Activated CD8-positive, alpha-beta memory T cell treated with anti-CD3 and anti-CD28 coated beads for 24 hours (primary cell): Measurements from ENCODE around the gene NR2C2.
"Not testable (repeated sequence)": the region's sequence is repeated elsewhere in the genome, so short reads cannot be mapped to it uniquely, and the experiment has no call there.

Source experiments
- DNase-seq: peaks from one replicate; pipeline ENCODE4 v3.0.0-alpha.2; 2020

Gene NR2C2

DNA sequence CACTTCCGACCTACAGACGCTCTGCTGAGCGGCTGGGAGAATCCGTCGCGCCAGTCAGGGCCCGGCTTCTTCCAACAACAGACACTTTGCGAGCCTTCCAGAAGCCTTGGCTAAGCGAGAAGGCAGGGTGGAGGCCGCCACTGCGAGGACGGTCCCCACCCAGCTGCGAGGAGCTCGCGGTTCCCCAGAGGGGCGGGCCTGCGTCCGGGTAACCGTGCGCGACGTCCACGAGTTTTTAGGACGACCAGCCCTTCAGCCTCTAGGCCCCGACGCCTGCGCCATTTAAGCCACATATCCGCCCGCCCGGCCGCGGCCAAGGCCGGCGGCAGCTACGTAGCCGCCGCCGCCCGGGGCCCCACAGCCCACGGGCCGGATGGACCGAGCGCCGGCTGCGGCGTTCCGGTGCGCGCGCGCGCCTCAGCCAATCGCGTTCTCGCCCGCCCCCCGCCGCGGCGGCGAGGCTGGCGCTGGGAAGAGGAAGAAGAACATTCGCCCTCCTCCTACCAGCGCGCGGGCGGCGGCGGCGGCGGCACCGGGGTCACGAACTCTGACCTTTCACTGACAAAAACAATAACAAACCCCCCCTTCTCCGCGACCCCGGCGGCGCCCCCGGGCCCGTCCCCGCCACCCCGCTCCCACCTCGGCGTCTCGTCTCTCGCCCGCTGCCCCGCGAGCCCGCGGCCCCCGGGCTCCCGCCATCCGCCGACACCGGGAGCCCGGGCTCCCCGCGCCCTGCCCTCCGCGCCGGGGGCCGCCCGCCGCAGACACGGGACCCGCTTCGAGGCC, at the start of gene NR2C2:
Gene NR2C2 (plus strand): TSS at position 484 of the 786 bp plus-strand sequence. CDS start 56,332 bp downstream, outside the sequence.
- peak; percentile 93 for DNase-seq

DNA sequence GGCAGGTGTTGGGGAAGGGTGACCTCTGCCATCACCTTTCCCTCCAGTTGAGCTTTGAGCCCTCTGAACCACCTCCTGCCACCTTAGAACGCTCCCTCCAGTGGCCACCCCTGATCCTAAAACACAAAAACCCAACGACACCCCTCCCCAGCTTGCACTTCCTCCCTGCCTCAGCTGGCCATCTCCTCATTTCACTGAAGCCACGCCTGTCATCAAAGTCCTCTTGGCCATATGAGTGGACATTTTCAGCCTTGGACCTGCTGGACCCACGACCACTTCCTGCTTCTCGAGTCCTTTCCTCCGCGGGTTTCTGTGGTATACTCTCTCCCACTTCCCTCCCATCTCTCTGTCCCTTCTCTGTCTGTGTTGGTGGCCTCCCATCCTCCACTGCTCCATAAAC, 48.5 kb upstream of the NR2C2 start:
- no peak for DNase-seq

DNA sequence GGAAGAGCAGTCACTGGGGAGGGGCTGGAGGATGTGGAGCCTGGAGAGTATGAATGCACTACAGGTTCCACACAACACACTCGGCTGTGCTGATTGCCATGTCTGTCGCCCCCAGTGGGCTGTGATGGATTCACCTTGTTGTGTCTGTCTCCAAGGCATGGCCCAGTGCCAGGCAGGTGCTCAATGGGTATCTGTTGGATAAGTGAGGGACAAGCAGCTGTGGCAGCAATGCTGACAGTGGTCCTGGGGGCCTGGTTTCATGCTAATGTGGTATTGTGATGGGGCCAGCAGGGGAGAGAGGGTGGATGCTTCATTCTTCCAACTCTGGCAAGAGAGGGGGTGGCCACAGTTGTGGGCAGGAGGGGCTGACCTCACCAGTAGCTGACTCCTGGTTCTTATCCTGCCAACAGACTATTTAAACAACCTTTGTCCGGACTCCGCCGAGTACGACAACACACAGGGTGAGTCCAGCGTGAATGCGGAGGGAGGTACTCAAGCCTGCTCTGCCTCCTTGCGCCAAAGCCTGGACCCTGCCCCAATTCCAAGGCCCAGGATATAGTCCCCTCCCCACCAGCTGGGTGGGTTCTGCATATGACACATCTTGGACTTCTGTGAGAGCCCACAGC, 47.3 kb upstream of the NR2C2 start:
- no peak for DNase-seq

DNA sequence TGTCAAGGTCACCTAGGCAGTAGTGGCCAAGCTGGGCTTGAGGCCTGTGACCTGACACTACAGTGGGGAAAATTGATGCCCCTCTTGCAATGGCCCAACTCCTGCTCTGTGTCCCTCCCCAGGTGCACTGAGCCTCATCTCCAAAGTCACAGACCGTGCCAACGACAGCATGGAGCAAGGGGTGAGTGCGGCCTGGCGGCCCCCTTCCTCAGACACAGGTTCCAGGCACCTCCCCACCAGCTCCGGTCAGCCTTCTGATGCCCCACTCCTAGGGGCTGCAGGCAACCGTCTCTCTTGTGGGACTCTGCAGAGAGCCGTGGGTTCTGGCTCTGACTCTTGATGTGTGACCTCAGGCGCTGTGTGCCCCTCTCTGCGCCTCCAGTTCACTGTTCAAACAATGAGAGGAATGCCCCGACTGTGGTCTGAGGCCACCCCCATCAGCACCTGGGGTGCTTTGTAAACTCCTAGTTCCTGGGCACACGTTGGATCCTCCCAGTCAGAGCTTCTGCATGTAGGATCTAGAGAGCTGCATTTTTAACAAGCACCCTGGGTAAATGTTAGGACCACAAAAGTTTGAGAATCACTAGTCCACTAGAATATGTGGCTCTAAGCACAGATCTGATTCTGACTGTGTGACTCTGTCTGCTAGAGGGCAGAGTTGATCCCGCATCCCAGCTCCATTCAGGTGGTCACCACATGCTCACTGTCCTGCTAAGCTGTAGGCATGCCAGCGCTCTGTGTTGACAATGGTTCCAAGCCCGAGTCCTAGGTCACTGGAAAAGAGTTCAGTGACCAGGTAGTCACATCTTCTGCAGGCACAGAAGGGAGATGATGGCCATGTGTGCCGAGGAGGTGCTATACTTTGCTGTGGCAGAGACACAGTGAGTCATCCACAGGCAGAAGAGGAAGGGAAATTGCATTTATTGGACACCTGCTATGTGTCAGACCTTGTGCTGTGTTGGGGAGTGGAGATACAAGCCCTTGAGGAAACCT, 46.2 kb upstream of the NR2C2 start:
- DNase-seq: no peak

DNA sequence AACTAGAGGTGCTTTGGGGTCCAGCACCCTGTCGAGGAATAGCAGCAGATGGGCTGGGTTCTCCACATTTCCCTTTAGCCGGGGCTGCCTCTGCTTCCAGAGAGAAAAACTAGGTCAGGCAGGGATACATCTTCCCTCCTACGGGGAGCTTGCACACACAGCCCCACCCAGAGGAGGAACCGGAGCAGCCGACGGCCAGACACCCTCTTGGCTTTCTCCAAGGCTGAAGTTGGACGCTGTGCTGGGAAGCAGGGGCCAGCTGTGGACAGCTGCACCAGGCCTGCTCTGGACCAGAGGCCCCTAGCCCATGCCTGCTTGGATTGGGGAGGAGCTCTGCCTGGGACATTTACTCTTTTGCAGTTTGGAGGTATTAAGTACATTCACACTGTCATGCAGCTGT, 44.7 kb upstream of the NR2C2 start:
- no peak for DNase-seq

DNA sequence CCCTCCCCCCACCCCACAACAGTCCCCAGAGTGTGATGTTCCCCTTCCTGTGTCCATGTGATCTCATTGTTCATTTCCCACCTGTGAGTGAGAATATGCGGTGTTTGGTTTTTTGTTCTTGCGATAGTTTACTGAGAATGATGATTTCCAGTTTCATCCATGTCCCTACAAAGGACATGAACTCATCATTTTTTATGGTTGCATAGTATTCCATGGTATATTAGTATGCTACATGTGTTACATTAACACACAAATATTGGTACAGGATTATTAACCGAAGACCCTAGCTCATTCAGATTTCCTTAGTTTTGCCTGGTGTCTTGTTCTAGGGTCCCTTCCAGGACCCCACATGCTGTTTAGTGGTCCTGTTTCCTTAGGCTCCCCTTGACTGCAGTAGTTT, 43.9 kb upstream of the NR2C2 start:
- not testable (repeated sequence) for DNase-seq

DNA sequence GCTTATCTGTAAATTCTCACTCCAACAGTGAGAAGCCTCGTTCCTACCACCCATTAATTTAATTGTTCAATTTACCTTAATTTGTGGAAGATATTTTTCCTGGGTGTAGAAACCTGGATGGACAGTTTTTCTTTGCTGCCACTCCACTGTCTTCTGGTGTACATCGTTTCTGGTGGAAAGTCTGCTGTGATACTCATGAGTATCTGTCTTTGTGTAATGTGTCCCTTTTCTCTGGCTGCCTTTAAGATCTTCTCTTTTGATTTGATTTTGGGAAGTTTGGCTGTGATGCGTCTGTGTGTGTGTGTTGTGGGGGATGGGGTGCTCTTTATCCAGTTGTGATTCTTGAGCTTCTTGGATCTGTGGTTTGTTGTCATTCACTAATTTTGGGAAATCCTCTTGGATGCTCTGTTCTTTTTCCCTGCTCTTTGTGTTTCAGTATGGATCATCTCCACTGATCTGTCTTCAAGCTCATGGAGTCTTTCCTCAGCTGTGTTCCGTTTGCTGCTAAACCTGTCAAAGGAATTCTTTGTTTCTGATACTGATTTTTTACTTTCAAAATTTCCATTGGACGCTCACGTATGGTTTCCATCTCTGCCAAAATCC, 42.2 kb upstream of the NR2C2 start:
- DNase-seq: no peak

DNA sequence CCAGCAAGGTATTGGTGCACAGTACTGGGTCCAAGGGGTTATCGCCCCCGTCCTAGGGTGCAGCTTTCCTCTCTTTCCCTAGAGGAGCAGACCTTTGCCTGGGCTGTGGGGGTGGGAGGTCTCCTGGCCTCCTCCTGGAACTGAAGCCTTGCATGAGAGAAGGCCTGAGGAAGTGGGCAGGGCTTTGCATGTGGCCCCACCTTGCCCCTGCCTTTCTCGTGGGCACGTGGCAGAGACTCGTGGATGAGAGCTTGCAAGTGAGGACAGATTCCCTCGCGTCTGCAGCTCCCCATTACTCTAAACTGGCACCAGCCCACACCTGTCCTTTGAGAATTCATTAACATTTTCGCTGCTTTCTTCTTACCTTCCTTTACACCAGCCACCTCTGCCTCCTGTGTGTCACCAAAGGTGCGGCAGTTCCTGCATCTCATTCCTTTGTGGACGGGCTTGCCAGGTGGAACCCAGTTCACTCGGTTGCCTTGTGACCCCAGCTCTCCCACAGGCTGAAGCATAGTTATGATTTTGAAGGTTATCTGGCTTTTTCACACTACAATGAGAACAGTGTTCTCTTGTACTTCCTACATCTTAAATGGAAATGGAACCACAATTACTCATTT, 40.9 kb upstream of the NR2C2 start:
- no peak for DNase-seq

DNA sequence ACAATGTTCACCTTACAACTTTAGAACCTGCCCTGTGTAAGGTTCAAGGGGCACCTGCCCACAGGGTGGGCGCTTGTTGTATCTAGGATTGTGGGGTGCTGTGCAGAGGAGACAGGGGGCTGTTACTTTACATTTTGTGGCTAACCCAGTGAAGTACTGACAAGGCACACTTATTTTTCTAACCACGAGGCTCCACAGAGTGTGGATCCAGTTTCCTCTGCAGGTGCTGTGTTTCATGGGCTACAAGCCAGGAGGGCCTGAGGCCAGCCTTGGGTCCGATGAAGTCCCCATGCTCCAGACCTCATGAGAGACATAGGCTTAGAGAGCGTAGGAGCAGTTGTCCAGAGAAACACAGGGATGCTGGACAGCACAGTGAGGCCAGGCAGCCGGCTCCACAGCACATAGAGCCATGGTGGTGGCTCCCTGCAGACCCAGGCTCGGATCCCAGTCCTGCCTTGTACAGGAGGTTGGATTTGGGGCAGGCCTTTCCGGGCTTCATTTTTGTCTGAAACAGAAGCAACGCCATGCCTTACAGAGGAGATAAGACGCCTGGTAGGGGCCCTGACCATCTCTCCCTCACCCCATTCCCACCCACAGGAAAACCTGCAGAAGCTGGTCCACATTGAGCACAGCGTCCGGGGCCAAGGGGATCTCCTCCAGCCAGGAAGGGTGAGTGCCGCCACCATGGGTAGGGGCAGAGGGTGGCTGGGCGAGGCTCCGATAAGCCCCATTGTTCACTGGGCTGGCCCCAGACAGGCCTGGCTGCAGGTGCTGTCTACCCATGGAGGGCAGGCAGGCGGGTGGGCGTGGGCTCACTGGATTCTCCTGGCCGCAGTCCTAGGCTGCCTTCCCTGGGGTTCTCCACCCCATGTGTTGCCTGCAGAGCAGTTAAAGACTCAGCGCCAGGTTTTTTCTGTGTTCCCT, 40.1 kb upstream of the NR2C2 start:
- DNase-seq: no peak

DNA sequence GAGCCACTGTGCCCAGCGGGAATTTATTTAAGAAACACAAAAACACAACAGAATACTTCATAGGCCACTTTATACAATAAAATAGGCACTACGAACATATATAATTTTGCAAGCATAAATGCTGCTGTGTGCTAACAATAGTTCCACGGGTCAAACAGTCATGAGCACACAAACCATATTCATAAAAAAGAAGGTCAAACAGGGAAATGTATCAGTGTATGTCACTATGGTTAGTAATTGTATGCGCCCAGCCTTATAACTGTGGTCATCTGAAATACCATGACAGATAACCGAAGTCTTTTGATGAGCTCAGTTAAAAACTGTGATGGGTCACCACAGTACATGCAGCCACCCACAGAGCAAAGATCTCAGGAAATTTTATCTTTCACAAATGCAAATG, 38.1 kb upstream of the NR2C2 start:
- no peak for DNase-seq

DNA sequence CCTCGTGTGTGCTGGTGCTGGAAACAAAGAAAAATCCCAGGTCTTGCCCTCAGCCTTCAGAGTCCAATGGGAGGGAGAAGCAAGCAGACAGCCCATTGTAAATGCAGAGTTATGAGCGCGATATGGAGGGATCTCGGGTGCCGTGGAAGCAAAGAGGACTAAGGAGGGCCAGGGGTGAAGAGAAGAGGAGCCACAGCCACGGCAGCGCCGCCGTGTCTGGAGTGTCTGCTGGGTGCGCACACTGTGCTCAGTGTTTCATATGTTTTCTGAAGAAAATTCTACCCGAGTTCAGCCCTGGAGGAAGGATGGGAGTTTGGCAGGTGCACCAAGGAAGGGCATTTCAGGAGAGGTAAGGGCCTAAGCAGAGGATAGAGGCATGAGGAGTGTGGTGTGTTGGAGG, 35.7 kb upstream of the NR2C2 start:
- DNase-seq: no peak

DNA sequence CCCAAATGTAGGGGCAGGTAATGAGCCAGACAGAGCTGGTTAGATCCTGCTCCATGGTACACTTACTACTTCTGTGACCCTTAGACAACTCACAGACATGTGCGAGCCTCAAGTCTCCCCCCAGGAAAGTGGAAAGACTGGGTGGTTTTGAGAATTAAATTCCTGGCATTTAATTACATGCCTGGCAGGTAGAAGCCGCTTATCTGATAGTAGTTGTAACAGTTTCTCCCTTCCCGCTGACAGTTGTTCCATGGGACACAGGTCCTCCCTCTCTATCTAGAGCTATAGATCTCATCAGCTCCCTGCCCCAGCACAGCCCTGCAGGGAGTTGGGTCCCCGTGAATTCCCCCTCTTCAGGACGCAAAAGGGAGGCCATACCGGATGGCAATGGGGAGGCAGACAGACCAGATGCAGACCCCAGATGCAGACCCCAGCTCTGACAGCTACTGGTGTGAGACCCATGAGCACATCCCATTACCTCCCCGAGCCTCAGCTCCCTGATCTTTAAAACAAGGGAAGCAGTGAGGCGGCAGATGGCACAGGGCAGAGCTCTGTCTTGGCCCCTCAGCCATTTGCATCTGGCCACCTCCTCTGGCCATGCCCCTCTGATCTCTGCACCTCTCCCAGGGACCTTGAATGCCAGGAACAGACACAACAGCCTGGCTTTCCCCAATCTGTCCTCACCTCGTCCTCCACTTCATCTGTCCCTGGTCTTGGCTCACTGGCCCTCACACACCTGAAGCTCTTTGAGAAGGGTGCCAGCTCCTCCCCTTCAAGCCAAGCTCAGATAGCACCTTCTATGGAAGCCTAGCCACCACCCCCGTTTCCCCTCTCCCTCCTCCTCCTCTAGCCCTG, 34.1 kb upstream of the NR2C2 start:
- DNase-seq: no peak

DNA sequence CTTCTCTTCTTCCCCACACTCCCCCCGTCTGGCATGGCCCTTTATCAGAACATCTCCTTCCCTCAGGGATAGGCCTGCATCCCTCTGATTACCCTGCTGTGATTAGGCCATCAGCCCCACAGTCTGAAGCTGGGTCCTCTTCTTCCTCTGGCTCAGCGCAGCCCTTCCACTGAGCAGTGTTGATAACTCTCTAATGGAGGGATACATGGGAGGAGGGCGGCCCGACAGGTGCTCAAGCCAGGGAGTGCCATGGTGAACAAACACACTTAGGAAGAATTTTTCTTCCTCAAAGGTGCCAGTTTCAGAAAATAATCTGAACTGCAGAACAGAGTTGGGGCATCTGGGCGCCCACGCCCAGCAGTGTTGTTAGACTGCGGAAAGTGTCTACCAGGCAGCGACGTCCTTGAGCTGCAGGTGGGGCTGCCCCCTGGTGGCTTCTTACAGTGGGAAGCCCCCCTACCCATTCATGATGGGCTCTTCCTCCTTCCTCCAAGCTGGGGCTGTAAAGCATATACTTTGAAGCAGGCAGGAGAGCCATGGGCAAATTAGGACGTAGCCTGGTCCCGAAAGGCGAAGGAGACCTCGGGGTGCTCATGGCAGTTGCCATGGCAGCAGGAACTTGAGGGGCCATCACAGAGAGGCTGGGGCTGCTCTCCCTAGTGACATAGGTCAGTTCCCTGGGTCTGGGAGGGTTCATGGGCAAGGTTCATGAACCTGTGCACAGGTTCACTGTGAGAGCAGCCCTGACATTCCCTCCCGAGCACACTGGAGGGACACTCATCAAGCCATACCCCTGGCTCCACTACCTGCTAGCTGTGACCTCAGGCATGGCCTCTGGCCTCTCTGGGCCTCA, 33.2 kb upstream of the NR2C2 start:
- peak; percentile 26 for DNase-seq

DNA sequence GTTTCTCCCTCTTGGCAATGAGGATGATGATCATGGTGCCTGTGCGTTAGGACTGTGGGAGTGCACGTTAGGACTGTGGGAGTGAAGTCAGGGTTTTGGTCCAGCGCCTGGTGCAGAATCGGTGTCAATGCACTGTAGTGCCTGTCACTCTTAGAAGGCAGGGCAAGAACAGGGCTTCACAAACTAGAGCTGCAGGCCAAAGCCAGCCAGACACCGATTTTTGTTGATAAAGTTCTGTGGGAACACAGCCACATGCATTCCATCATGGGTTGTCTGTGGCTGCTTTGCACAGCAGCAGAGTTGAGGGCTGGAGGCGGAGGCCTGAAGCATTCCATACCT, 32.6 kb upstream of the NR2C2 start:
- no peak for DNase-seq

DNA sequence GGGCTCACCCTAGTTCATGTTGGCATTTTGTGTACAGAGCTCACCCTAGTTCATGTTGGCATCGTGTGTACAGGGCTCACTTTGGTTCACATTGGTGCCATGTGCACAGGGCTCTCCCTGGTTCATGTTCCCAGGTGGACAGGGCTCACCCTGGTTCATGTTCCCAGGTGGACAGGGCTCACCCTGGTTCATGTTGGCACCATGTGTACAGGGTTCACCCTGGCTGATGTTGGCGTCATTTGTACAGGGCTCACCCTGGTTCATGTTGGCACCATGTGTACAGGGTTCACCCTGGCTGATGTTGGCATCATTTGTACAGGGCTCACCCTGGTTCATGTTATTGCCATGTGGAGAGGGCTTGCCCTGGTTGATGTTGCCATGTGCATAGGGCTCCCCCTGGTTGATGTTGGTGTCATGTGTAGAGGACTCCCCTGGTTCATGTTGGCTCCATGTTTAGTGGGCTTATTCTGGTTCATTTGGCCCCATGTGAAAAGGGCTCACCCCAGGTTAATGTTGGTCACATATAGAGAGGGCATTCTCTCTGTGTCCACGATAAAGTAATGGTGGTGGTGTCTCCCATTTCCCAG, 31.7 kb upstream of the NR2C2 start:
- DNase-seq: peak; percentile 49

DNA sequence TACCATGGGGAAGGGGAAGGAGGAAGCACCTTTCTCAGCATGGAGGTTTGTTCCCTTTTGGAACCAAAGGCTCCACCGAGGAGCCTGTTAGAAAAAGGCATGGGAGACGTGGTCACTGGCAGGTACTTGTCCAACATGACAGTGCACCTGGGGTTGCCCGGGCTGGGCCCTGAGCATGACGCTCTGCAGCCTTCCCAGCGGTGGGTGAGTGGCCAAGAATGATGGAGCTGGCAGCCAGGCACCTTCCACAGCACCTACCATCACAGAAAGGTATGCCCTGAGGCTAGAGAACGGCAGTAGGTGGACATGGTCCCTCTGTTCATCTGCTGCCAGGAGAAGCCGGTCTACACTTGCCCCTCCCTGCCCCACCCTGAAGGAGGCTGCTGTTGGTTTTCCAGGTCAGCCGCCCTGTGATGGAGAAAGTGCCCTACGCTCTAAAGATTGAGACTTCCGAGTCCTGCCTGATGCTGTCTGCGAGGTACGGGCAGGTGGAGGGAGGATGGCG, 29.0 kb upstream of the NR2C2 start:
- peak; percentile 40 for DNase-seq

DNA sequence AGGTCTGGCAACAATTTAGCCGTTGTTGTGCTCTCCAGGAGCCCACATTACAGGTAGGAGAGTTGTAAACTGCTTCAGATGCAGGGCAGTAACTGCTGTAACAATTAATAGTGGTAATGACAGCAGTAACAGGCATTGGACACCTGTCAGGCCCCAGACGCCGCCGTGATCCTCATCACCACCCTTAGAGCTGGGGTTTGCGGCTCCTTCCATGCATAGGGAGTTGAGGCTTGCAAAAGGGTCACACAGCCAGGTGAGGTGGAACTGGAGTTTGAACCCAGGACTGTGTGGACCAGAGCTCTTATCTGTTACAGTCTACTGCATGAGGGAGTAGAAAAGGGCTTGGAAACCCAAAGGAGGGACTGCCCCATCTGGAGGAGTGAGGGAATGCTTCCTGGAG, 26.8 kb upstream of the NR2C2 start:
- DNase-seq: no peak

DNA sequence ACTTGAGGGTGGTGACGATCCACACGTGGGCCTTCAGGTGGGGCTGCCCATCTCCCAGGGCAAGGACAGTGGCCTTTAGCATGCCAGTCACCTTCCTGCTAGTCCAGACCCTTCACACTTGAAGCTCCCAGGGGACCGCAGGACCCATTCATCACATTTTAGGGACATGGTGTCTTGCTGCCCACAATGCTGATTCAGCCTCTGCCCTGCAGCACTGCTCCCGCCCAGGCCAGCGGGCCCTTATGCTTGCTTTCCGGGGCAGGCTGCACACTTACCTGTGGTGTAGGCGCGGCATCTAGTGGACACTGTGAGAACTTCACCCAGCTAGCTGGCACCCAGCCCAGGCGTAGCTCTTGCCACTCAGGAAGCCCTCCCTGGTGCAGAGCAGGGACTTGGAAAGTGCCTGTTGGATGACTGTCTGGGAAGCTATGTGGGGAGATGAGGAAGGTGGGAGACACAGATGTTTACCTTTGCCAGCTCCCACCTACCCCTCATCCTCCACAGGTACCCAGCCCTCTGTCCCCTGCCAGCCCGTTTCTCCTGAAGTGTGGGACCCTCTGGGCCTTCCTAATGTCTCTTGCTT, 26.3 kb upstream of the NR2C2 start:
- peak; percentile 94 for DNase-seq
